Lung (tissue), 12 donors: ENCODE data around the gene TRIM54. TPM values are rescaled to one million over a fixed set of nuclear protein-coding genes. Genes with fewer than 3 reads are reported as not detected.

Experiments used
- ATAC-seq: fragments of 200-7000 bp; cut with Tn5 transposase; one replicate; pipeline ENCODE4 v1.9.1; 2020; ENCODE audit warnings: moderate number of reproducible peaks; ENCODE audit not compliant: insufficient read depth, low FRiP score
- DNase-seq, 3 donors: peaks; one replicate each; pipeline ENCODE4 v3.0.0-alpha.2; 2013 to 2017
- H3K27ac ChIP-seq, 2 donors: one replicate each; pipeline ENCODE4 v1.5.1; 2013; ENCODE audit warnings: mild to moderate bottlenecking in 2 of 2, moderate library complexity in 2 of 2, control low read depth in 1 of 2, inconsistent platforms in 1 of 2, low read depth in 1 of 2, low read length in 1 of 2
- H3K27me3 ChIP-seq, 3 donors: one replicate each; pipeline ENCODE4 v1.5.1; 2013; ENCODE audit warnings: low read length in 2 of 3; ENCODE audit not compliant: control insufficient read depth in 3 of 3, insufficient read depth in 3 of 3
- H3K36me3 ChIP-seq, 4 donors: one replicate each; pipeline ENCODE4 v1.5.1; 2013; ENCODE audit warnings: low read length in 4 of 4, mild to moderate bottlenecking in 1 of 4, moderate library complexity in 1 of 4; ENCODE audit not compliant: control insufficient read depth in 4 of 4, insufficient read depth in 4 of 4
- H3K4me1 ChIP-seq, 5 donors: one replicate each; pipeline ENCODE4 v1.5.1; 2013; ENCODE audit warnings: low read length in 5 of 5, mild to moderate bottlenecking in 2 of 5, moderate library complexity in 1 of 5; ENCODE audit not compliant: control insufficient read depth in 5 of 5, insufficient read depth in 5 of 5
- H3K4me3 ChIP-seq: one replicate; pipeline ENCODE4 v1.5.1; 2013; ENCODE audit warnings: mild to moderate bottlenecking, control low read depth, moderate library complexity
- H3K9ac ChIP-seq, 2 donors: one replicate each; pipeline ENCODE4 v1.5.1; 2013; ENCODE audit warnings: low read length in 2 of 2, control low read depth in 1 of 2; ENCODE audit not compliant: insufficient read depth in 1 of 2
- H3K9me3 ChIP-seq, 4 donors: one replicate each; pipeline ENCODE4 v1.5.1; 2013; ENCODE audit warnings: low read length in 3 of 4, mild to moderate bottlenecking in 1 of 4, moderate library complexity in 1 of 4; ENCODE audit not compliant: control insufficient read depth in 4 of 4, insufficient read depth in 3 of 4
- CTCF ChIP-seq: IDR thresholded peaks from 2 replicates; pipeline ENCODE4 v1.5.1; 2012; ENCODE audit warnings: mild to moderate bottlenecking; ENCODE audit errors: control extremely low read depth, extremely low read depth
- WGBS, 2 donors: extraction: QIAGEN DNeasy Blood & Tissue Kit; methylation state at CpG; one replicate each; pipeline ENCODE4 v1.1.7; 2013; 5-methylcytosine and 5-hydroxymethylcytosine counted together
- polyA plus RNA-seq, 2 donors: library from polyadenylated mRNA; stranded (reverse); fragments of 200-250 nt; gene quantifications; one replicate each; pipeline ENCODE4 v1.2.1, GENCODE V29; 2013
- total RNA-seq, 2 donors: library from RNA; depleted of rRNA in 1 of 2; stranded (reverse); fragments of >200 nt in 1 of 2; gene quantifications; one replicate each; pipeline ENCODE4 v1.2.1, GENCODE V29; 2014 to 2021
- donor health status: control.
- donor health status: control.
- donor health status: Bipolar disorder and iron deficiency.
- donor health status: healthy.
- donor health status: DM: yes; HTN: yes; CAD: no.

The TRIM54 gene
- total and polyA plus RNA-seq, 4 donors: 0.09 to 0.48 (median 0.13) TPM

- Histone ChIP-seq H3K9me3 (no peaks in the 10 kb centered on the region), H3K27ac (peak within 1 kb of the TSS; percentile 91 to 97), H3K4me3 (peak within 1 kb of the TSS; percentile 70), H3K9ac (peak within 1 kb of the TSS; percentile 98 to 99), H3K4me1 (peaks cover 0 to 23% (median 12%) of the 10 kb centered on the region in 5 donors), H3K36me3 (peaks cover 9 to 15% (median 14%) of the 10 kb centered on the region in 4 donors), H3K27me3 (no peaks in the 10 kb centered on the region)
- DNase-seq (peak; percentile 94 to 96 (median 96)), ATAC-seq (peak; percentile 91)
- no peak for TF ChIP-seq CTCF
- 0% methylated on average over 39 of the region's 39 CpGs for WGBS, 2 donors
These were observed 40.8 kb downstream of the TRIM54 start, which contains the start of gene MPV17 for GRCh38 chr2:27322766-27323595. MPV17 (minus strand) TSS chr2:27323097; CDS start chr2:27322517, 580 bp downstream.

- Histone ChIP-seq H3K9me3 (no peaks in the 10 kb centered on the region), H3K36me3 (peaks cover 17 to 22% (median 20%) of the 10 kb centered on the region in 4 donors), H3K4me3 (peak overlapping the region; percentile 70), H3K27me3 (no peaks in the 10 kb centered on the region), H3K4me1 (peaks cover 0 to 23% (median 12%) of the 10 kb centered on the region in 5 donors), H3K27ac (peak overlapping the region; percentile 91 to 97), H3K9ac (peak overlapping the region; percentile 98 to 99)
- 19 to 23% methylated on average over 5 of the region's 5 CpGs for WGBS, 2 donors
- ATAC-seq (no peak), DNase-seq (peak in 2 of 3 donors; percentile 24 to 34)
- no peak for TF ChIP-seq CTCF
These were observed 41.5 kb downstream of the TRIM54 start for GRCh38 chr2:27323596-27324285.

- Histone ChIP-seq H3K36me3 (peaks cover 24 to 30% (median 26%) of the 10 kb centered on the region in 4 donors), H3K4me1 (peaks cover 0 to 23% (median 12%) of the 10 kb centered on the region in 5 donors), H3K4me3 (no peak overlapping the region), H3K9me3 (no peaks in the 10 kb centered on the region), H3K27ac (no peak overlapping the region), H3K27me3 (no peaks in the 10 kb centered on the region), H3K9ac (no peak overlapping the region)
- WGBS, 2 donors: 55 to 80% methylated on average over 5 of the region's 5 CpGs
- DNase-seq (no peak), ATAC-seq (no peak)
- TF ChIP-seq CTCF: no peak
These were observed 42.5 kb downstream of the TRIM54 start for GRCh38 chr2:27324720-27325119.
